ENCODE measurements around the gene MYO18B.

- TF ChIP-seq CTCF (IDR thresholded peaks at IDR 0.05; ENCODE audit: extremely low read depth in 1 of 2, insufficient read depth in 1 of 2, low read depth in 1 of 2, low read length in 2 of 2) (no peak), POLR2AphosphoS5 (IDR thresholded peaks at IDR 0.05; ENCODE audit: insufficient read depth, low read depth, low read length) (no peak), MYC (IDR thresholded peaks at IDR 0.05; ENCODE audit: low read depth, low read length) (no peak), POLR2A (IDR thresholded peaks at IDR 0.05; ENCODE audit: low read depth, low read length) (no peak), EZH2 (IDR thresholded peaks at IDR 0.05; ENCODE audit: borderline replicate concordance, low read depth, low read length, severe bottlenecking) (no peak), JUN (IDR thresholded peaks at IDR 0.05; ENCODE audit: borderline replicate concordance, insufficient read depth, insufficient read length, low read depth) (no peak), FOS (IDR thresholded peaks at IDR 0.05; ENCODE audit: borderline replicate concordance, insufficient read depth, low read length) (no peak), MAX (IDR thresholded peaks at IDR 0.05; ENCODE audit: insufficient read depth, insufficient read length) (no peak), GATA2 (IDR thresholded peaks at IDR 0.05; ENCODE audit: insufficient read depth, insufficient read length, low read depth, low read length) (no peak)
Measured at GRCh38 chr22:25933158-25933788, 191.3 kb downstream of the MYO18B start.

Measured in endothelial cell of umbilical vein (primary cell).